Measurements from ENCODE around the gene NF1.
"Not testable (repeated sequence)": the region's sequence is repeated elsewhere in the genome, so short reads cannot be mapped to it uniquely, and the experiment has no call there.

NF1 gene

GRCh38 chr17:31147507-31148202 lies 52.9 kb downstream of the NF1 start:
- no peaks in the 10 kb centered on the region for H3K27me3 ChIP-seq (replicated peaks; ENCODE audit: control insufficient read depth, insufficient read depth, low read length, poor library complexity, severe bottlenecking)
- no peak overlapping the region for H3K4me3 ChIP-seq (ENCODE audit: insufficient read depth, low read depth, low read length, poor library complexity, severe bottlenecking)
- H3K4me1 ChIP-seq (ENCODE audit: control insufficient read depth, insufficient read depth, low read length, poor library complexity, severe bottlenecking), result no peaks in the 10 kb centered on the region
- no peaks in the 10 kb centered on the region for H3K9me3 ChIP-seq (ENCODE audit: control insufficient read depth, low read length)
- no peak overlapping the region for H3K27ac ChIP-seq (ENCODE audit: insufficient read depth, low read length, poor library complexity, severe bottlenecking)
- no peak for DNase-seq
- H3K36me3 ChIP-seq (ENCODE audit: control insufficient read depth, insufficient read depth, low read length), result no peaks in the 10 kb centered on the region

DNA sequence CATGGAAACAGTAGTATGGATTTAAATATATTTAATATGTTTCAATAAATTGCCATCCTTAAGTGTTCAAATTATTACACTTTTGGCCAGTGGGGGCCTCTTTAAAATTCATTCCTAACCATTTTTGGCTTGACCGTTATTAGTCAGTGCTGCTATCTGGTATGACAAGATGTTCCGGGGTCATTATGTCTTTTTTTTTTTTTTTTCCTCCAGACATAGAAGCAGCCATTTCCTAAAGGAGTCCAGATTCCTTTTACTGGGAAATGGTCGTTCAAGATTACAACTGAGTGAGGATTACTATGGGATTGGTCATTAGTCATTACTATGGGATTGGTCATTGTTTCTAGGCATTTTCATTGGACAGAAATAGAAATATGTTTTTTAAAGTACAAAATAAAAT lies 53.4 kb downstream of the NF1 start:
- no peak overlapping the region for H3K4me3 ChIP-seq (ENCODE audit: insufficient read depth, low read depth, low read length, poor library complexity, severe bottlenecking)
- no peaks in the 10 kb centered on the region for H3K4me1 ChIP-seq (ENCODE audit: control insufficient read depth, insufficient read depth, low read length, poor library complexity, severe bottlenecking)
- no peak overlapping the region for H3K27ac ChIP-seq (ENCODE audit: insufficient read depth, low read length, poor library complexity, severe bottlenecking)
- no peaks in the 10 kb centered on the region for H3K27me3 ChIP-seq (replicated peaks; ENCODE audit: control insufficient read depth, insufficient read depth, low read length, poor library complexity, severe bottlenecking)
- no peak for DNase-seq
- H3K9me3 ChIP-seq (ENCODE audit: control insufficient read depth, low read length), result no peaks in the 10 kb centered on the region
- H3K36me3 ChIP-seq (ENCODE audit: control insufficient read depth, insufficient read depth, low read length), result no peaks in the 10 kb centered on the region

- Histone ChIP-seq H3K27ac (ENCODE audit: insufficient read depth, low read length, poor library complexity, severe bottlenecking) (no peak overlapping the region), H3K36me3 (ENCODE audit: control insufficient read depth, insufficient read depth, low read length) (no peaks in the 10 kb centered on the region)
Observed at GRCh38 chr17:31152271-31152670, 57.5 kb downstream of the NF1 start.

DNA sequence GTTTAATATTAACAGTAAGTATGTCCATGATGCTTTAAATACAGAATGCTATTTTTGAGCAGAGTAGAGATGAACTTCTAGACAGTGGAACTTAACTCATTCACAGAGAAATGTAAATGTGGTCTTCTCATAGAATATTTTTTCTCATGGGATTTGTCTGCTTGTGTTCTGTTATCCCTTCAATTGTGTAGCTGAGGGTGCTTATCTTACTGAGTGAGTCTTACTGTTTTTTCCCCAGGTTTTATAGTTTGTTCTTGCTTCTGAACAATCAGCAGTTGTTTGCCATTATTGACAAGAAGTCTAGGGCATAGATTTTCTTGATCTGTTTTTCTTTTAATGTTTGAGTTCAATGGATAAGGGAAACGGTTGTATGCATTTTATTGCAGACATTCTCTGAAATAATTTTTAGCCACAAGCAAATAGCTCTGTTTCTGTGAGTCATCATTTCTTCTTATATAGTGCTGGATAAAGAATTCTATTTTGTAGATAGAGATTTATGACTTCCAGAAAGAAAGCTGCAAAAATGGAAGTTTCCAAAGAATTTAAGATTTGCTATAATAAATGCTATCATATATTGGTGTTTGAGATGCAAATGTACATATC lies 60.5 kb downstream of the NF1 start:
- H3K27me3 ChIP-seq (replicated peaks; ENCODE audit: control insufficient read depth, insufficient read depth, low read length, poor library complexity, severe bottlenecking), result no peaks in the 10 kb centered on the region
- no peaks in the 10 kb centered on the region for H3K9me3 ChIP-seq (ENCODE audit: control insufficient read depth, low read length)

More at GRCh38 chr17:31152271-31152670, 57.5 kb downstream of the NF1 start:
- Histone ChIP-seq H3K9me3 (ENCODE audit: control insufficient read depth, low read length) (no peaks in the 10 kb centered on the region), H3K4me3 (ENCODE audit: insufficient read depth, low read depth, low read length, poor library complexity, severe bottlenecking) (no peak overlapping the region), H3K27me3 (replicated peaks; ENCODE audit: control insufficient read depth, insufficient read depth, low read length, poor library complexity, severe bottlenecking) (no peaks in the 10 kb centered on the region), H3K4me1 (ENCODE audit: control insufficient read depth, insufficient read depth, low read length, poor library complexity, severe bottlenecking) (no peaks in the 10 kb centered on the region)
- no peak for DNase-seq

GRCh38 chr17:31156326-31156725 lies 61.5 kb downstream of the NF1 start:
- DNase-seq, result no peak
- no peaks in the 10 kb centered on the region for H3K9me3 ChIP-seq (ENCODE audit: control insufficient read depth, low read length)
- H3K36me3 ChIP-seq (ENCODE audit: control insufficient read depth, insufficient read depth, low read length), result no peaks in the 10 kb centered on the region
- H3K27me3 ChIP-seq (replicated peaks; ENCODE audit: control insufficient read depth, insufficient read depth, low read length, poor library complexity, severe bottlenecking), result no peaks in the 10 kb centered on the region
- H3K27ac ChIP-seq (ENCODE audit: insufficient read depth, low read length, poor library complexity, severe bottlenecking), result no peak overlapping the region
- no peak overlapping the region for H3K4me3 ChIP-seq (ENCODE audit: insufficient read depth, low read depth, low read length, poor library complexity, severe bottlenecking)
- no peaks in the 10 kb centered on the region for H3K4me1 ChIP-seq (ENCODE audit: control insufficient read depth, insufficient read depth, low read length, poor library complexity, severe bottlenecking)

More for the DNA sequence above, 60.5 kb downstream of the NF1 start:
- Histone ChIP-seq H3K4me3 (ENCODE audit: insufficient read depth, low read depth, low read length, poor library complexity, severe bottlenecking) (no peak overlapping the region), H3K27ac (ENCODE audit: insufficient read depth, low read length, poor library complexity, severe bottlenecking) (no peak overlapping the region), H3K36me3 (ENCODE audit: control insufficient read depth, insufficient read depth, low read length) (no peaks in the 10 kb centered on the region), H3K4me1 (ENCODE audit: control insufficient read depth, insufficient read depth, low read length, poor library complexity, severe bottlenecking) (no peaks in the 10 kb centered on the region)
- DNase-seq, result no peak

- H3K27ac ChIP-seq (ENCODE audit: insufficient read depth, low read length, poor library complexity, severe bottlenecking); H3K9me3 ChIP-seq (ENCODE audit: control insufficient read depth, low read length); H3K4me3 ChIP-seq (ENCODE audit: insufficient read depth, low read depth, low read length, poor library complexity, severe bottlenecking); H3K36me3 ChIP-seq (ENCODE audit: control insufficient read depth, insufficient read depth, low read length); H3K27me3 ChIP-seq (replicated peaks; ENCODE audit: control insufficient read depth, insufficient read depth, low read length, poor library complexity, severe bottlenecking); H3K4me1 ChIP-seq (ENCODE audit: control insufficient read depth, insufficient read depth, low read length, poor library complexity, severe bottlenecking); DNase-seq: not testable (repeated sequence)
Observed at GRCh38 chr17:31156864-31157263, 62.1 kb downstream of the NF1 start.

DNA sequence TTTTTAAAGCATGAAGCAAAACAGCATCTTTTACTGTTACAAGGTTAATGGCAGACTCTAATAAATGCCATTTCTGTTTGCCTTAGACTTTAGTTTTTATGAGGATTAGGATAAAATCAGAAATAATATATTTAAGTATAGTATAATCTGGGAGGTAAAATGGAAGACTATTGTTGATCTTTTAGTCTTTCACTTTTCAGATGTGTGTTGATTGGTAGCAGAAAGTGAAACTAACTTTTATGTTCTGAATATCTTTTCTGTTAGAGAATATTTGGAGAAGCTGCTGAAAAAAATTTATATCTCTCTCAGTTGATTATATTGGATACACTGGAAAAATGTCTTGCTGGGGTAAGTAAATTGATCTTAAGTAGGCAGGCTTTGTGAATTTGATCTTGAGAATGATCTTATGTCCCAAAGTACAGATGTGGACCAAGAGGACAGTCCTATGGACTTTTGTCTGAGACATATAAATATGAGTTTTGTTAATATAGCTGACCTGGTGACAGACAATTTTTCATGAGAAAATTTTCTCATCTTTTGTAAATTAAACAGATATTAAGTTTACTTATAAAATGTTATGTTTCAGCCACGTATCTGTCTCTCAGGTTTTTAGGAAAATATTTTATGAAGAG lies 64.1 kb downstream of the NF1 start:
- Histone ChIP-seq H3K9me3 (ENCODE audit: control insufficient read depth, low read length) (no peaks in the 10 kb centered on the region), H3K27ac (ENCODE audit: insufficient read depth, low read length, poor library complexity, severe bottlenecking) (peak overlapping the region; percentile 42), H3K4me3 (ENCODE audit: insufficient read depth, low read depth, low read length, poor library complexity, severe bottlenecking) (peak overlapping the region; percentile 40), H3K4me1 (ENCODE audit: control insufficient read depth, insufficient read depth, low read length, poor library complexity, severe bottlenecking) (no peaks in the 10 kb centered on the region), H3K36me3 (ENCODE audit: control insufficient read depth, insufficient read depth, low read length) (no peaks in the 10 kb centered on the region), H3K27me3 (replicated peaks; ENCODE audit: control insufficient read depth, insufficient read depth, low read length, poor library complexity, severe bottlenecking) (no peaks in the 10 kb centered on the region)
- no peak for DNase-seq

DNA sequence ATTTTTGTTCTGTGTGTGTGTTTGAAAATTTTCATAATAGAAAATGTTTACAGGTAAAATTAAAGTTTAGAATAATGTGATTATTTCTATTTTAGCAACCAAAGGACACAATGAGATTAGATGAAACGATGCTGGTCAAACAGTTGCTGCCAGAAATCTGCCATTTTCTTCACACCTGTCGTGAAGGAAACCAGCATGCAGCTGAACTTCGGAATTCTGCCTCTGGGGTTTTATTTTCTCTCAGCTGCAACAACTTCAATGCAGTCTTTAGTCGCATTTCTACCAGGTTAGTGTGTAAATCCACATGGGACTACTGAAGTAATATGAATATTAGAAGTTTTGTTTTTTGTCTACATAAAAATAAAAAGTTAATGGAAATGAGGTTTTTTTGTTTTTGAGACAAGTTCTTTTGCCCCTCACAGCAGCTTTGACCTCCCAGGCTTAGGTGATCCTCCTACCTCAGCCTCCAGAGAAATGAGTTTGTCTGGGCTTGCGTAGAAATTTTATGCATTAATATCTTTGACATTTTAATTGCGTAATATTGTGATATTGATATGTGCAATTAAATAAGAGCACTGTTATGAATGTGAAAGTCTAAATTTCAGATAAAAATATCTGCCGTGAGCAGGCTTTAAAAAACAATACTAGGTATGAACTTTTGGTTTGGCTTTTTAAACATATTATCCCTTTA lies 68.5 kb downstream of the NF1 start:
- H3K27ac ChIP-seq (ENCODE audit: insufficient read depth, low read length, poor library complexity, severe bottlenecking), result no peak overlapping the region
- DNase-seq, result no peak
- H3K4me1 ChIP-seq (ENCODE audit: control insufficient read depth, insufficient read depth, low read length, poor library complexity, severe bottlenecking), result no peaks in the 10 kb centered on the region
- H3K9me3 ChIP-seq (ENCODE audit: control insufficient read depth, low read length), result no peaks in the 10 kb centered on the region
- H3K27me3 ChIP-seq (replicated peaks; ENCODE audit: control insufficient read depth, insufficient read depth, low read length, poor library complexity, severe bottlenecking), result no peaks in the 10 kb centered on the region
- H3K36me3 ChIP-seq (ENCODE audit: control insufficient read depth, insufficient read depth, low read length), result no peaks in the 10 kb centered on the region
- H3K4me3 ChIP-seq (ENCODE audit: insufficient read depth, low read depth, low read length, poor library complexity, severe bottlenecking), result no peak overlapping the region

DNA sequence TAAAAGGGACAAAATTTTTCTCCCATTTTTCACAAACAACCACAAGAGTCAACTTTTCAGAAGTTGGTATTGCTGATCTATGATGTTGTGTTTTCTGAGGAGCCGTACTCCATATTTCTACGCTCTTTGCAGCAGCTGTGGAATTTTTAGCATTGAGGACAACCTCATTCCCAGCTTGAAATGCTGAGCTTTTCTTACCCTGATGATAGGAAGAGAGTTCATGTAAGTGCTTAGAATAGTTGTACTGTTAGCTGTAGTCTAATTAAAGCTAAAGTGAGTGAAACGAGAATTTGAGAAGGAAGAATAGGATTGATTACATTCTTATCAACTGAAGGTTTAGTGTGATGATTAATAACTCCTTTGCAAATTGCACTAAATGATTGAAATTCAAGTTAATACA lies 72.3 kb downstream of the NF1 start:
- DNase-seq, result no peak
- no peak overlapping the region for H3K4me3 ChIP-seq (ENCODE audit: insufficient read depth, low read depth, low read length, poor library complexity, severe bottlenecking)
- H3K4me1 ChIP-seq (ENCODE audit: control insufficient read depth, insufficient read depth, low read length, poor library complexity, severe bottlenecking), result no peaks in the 10 kb centered on the region
- H3K27ac ChIP-seq (ENCODE audit: insufficient read depth, low read length, poor library complexity, severe bottlenecking), result no peak overlapping the region
- no peaks in the 10 kb centered on the region for H3K9me3 ChIP-seq (ENCODE audit: control insufficient read depth, low read length)
- H3K27me3 ChIP-seq (replicated peaks; ENCODE audit: control insufficient read depth, insufficient read depth, low read length, poor library complexity, severe bottlenecking), result no peaks in the 10 kb centered on the region
- H3K36me3 ChIP-seq (ENCODE audit: control insufficient read depth, insufficient read depth, low read length), result no peaks in the 10 kb centered on the region

- DNase-seq, result no peak
- Histone ChIP-seq H3K4me3 (ENCODE audit: insufficient read depth, low read depth, low read length, poor library complexity, severe bottlenecking) (no peak overlapping the region), H3K27ac (ENCODE audit: insufficient read depth, low read length, poor library complexity, severe bottlenecking) (no peak overlapping the region), H3K27me3 (replicated peaks; ENCODE audit: control insufficient read depth, insufficient read depth, low read length, poor library complexity, severe bottlenecking) (no peaks in the 10 kb centered on the region), H3K9me3 (ENCODE audit: control insufficient read depth, low read length) (no peaks in the 10 kb centered on the region), H3K36me3 (ENCODE audit: control insufficient read depth, insufficient read depth, low read length) (no peaks in the 10 kb centered on the region), H3K4me1 (ENCODE audit: control insufficient read depth, insufficient read depth, low read length, poor library complexity, severe bottlenecking) (no peaks in the 10 kb centered on the region)
Observed at GRCh38 chr17:31171701-31172100, 76.9 kb downstream of the NF1 start.
